OCI-LY1 (cell line): ENCODE measurements around the gene IGF2R.

ENCODE experiments used
- H2AFZ ChIP-seq: fragments of 200-600 bp; sonication (generic), shearing (Covaris generic); 2 replicates; pipeline ENCODE4 v1.6.0; 2014; ENCODE audit warnings: antibody characterized with exemption, mild to moderate bottlenecking, low read length
- H3F3A ChIP-seq: fragments of 200-600 bp; sonication (generic), shearing (Covaris generic); 2 replicates; pipeline ENCODE4 v1.6.0; 2014; ENCODE audit warnings: mild to moderate bottlenecking, antibody characterized with exemption, low read length, moderate library complexity; ENCODE audit not compliant: insufficient read depth
- H3K27ac ChIP-seq: fragments of 200-600 bp; sonication (generic); 2 replicates; pipeline ENCODE4 v1.5.1; 2014; ENCODE audit warnings: low read length, mixed run types, mild to moderate bottlenecking, low read depth; ENCODE audit not compliant: poor library complexity, severe bottlenecking
- H3K27me3 ChIP-seq: fragments of 200-600 bp; sonication (generic); 2 replicates; pipeline ENCODE4 v1.6.0; 2014; ENCODE audit warnings: antibody characterized with exemption, mild to moderate bottlenecking, low read length, moderate library complexity; ENCODE audit not compliant: insufficient read depth
- H3K36me3 ChIP-seq: fragments of 200-600 bp; sonication (generic); 2 replicates; pipeline ENCODE4 v1.6.1; 2014; ENCODE audit warnings: mild to moderate bottlenecking, antibody characterized with exemption, low read length, moderate library complexity, mixed read lengths; ENCODE audit not compliant: insufficient read depth
- H3K4me1 ChIP-seq: fragments of 200-600 bp; sonication (generic); 2 replicates; pipeline ENCODE4 v1.5.1; 2014; ENCODE audit warnings: mild to moderate bottlenecking, low read length, moderate library complexity; ENCODE audit not compliant: insufficient read depth, severe bottlenecking
- H3K4me2 ChIP-seq: fragments of 200-600 bp; sonication (generic), shearing (Covaris generic); 2 replicates; pipeline ENCODE4 v1.6.1; 2014; ENCODE audit warnings: low read length
- H3K4me3 ChIP-seq: fragments of 200-600 bp; sonication (generic); 2 replicates; pipeline ENCODE4 v1.5.1; 2014; ENCODE audit warnings: low read length, low read depth, mild to moderate bottlenecking, mixed read lengths; ENCODE audit not compliant: poor library complexity, severe bottlenecking
- H3K79me2 ChIP-seq: fragments of 200-600 bp; shearing (Covaris generic); 2 replicates; pipeline ENCODE4 v1.6.1; 2016; ENCODE audit warnings: mixed run types, low read length, mixed read lengths; ENCODE audit not compliant: insufficient read depth
- H3K9ac ChIP-seq: fragments of 200-600 bp; sonication (generic), shearing (Covaris generic); 2 replicates; pipeline ENCODE4 v1.6.1; 2014; ENCODE audit warnings: mild to moderate bottlenecking, low read length, mixed read lengths
- H3K9me2 ChIP-seq: fragments of 200-600 bp; sonication (generic), shearing (Covaris generic); 2 replicates; pipeline ENCODE4 v1.6.1; 2014; ENCODE audit warnings: low read depth, mild to moderate bottlenecking, low read length, mixed read lengths
- H3K9me3 ChIP-seq: fragments of 200-600 bp; shearing (Covaris generic); 2 replicates; pipeline ENCODE4 v1.6.1; 2014; ENCODE audit warnings: low read length, mixed read lengths
- H4K20me1 ChIP-seq: fragments of 200-600 bp; sonication (generic), shearing (Covaris generic); 2 replicates; pipeline ENCODE4 v1.6.0; 2016; ENCODE audit warnings: mild to moderate bottlenecking, low read length; ENCODE audit not compliant: insufficient read depth
- EZH2 ChIP-seq: fragments of 200-600 bp; sonication (generic), shearing (Covaris generic); IDR thresholded peaks from 2 replicates; pipeline ENCODE4 v1.8.0; 2017; ENCODE audit warnings: borderline replicate concordance, mixed run types, mild to moderate bottlenecking, antibody characterized with exemption, low read length, moderate library complexity, mixed read lengths
- TF ChIP-seq, protein P1 (sequence below): fragments of 200-600 bp; sonication (generic), shearing (Covaris generic); IDR thresholded peaks from 2 replicates; pipeline ENCODE4 v1.5.1; 2017; ENCODE audit warnings: mild to moderate bottlenecking, antibody characterized with exemption, low read length, moderate library complexity, mixed read lengths

Gene IGF2R

DNA sequence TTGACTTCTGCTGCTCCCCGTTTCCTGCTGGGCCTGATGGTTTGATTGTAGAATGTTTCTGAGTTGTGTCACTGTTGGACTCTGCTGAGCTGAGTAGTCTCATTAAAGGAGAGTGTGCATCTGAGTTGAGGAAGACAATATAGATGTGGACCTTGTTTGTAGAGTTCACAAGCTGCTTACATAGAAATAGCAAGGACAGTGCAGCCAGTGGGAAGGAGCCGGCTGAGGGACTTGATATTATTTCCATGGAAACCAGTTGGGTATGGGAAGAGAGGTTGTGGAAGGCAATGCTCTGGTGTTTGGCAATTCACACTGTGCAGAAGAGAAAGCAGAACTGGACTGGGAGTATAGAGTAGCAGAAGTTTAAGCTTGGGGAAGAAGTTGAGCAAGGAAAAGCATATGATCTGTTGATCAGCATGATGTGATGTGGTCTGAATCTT, 14.8 kb downstream of the IGF2R start:
- Histone ChIP-seq H4K20me1 (no peaks in the 10 kb centered on the region), H3K9ac (no peak overlapping the region), H3K36me3 (no peaks in the 10 kb centered on the region), H3F3A (no peaks in the 10 kb centered on the region), H3K79me2 (peaks cover 7% of the 10 kb centered on the region; the same call in 1 of the 2 replicates), H3K27me3 (no peaks in the 10 kb centered on the region), H2AFZ (no peak overlapping the region), H3K4me1 (peaks cover 33% of the 10 kb centered on the region), H3K9me3 (0 out of 2 replicates have a peak, but pooled peaks cover 2% of the 10 kb centered on the region), H3K9me2 (no peaks in the 10 kb centered on the region), H3K27ac (no peak overlapping the region), H3K4me3 (no peak overlapping the region), H3K4me2 (no peak overlapping the region)
- TF ChIP-seq, protein P1, sequence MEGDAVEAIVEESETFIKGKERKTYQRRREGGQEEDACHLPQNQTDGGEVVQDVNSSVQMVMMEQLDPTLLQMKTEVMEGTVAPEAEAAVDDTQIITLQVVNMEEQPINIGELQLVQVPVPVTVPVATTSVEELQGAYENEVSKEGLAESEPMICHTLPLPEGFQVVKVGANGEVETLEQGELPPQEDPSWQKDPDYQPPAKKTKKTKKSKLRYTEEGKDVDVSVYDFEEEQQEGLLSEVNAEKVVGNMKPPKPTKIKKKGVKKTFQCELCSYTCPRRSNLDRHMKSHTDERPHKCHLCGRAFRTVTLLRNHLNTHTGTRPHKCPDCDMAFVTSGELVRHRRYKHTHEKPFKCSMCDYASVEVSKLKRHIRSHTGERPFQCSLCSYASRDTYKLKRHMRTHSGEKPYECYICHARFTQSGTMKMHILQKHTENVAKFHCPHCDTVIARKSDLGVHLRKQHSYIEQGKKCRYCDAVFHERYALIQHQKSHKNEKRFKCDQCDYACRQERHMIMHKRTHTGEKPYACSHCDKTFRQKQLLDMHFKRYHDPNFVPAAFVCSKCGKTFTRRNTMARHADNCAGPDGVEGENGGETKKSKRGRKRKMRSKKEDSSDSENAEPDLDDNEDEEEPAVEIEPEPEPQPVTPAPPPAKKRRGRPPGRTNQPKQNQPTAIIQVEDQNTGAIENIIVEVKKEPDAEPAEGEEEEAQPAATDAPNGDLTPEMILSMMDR: no peak
- no peak for TF ChIP-seq EZH2

DNA sequence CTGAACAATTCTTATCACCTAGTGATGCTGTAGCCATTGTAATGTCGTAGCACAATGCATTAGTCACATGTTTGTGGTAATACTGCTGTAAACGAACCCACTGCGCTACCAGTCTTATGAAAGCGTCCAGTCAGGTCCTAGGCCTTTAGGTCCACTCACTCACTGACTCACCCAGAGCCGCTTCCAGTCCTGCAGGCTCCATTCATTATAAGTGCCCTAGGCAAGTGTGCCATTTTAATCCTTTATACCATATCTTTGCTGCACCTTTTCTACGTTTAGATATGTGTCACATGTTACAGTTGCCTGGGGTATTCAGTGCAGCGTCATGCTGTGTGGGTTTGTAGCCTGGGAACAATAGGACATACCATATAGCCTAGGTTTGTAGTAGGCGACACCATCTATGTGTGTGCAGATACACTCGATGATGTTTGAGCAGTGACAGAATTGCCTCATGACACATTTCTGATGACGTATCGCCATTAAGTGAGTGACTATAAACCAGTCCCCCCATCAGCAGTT, 15.4 kb downstream of the IGF2R start:
- peaks cover 28% of the 10 kb centered on the region for H3K4me1 ChIP-seq
- 0 out of 2 replicates have a peak, but pooled peaks cover 2% of the 10 kb centered on the region for H3K9me3 ChIP-seq
- no peaks in the 10 kb centered on the region for H3K36me3 ChIP-seq
- no peaks in the 10 kb centered on the region for H3F3A ChIP-seq
- no peak overlapping the region for H3K4me2 ChIP-seq
- TF ChIP-seq, protein P1: no peak
- no peak overlapping the region for H2AFZ ChIP-seq
- H3K9ac ChIP-seq: no peak overlapping the region
- no peak overlapping the region for H3K4me3 ChIP-seq
- H3K9me2 ChIP-seq: no peaks in the 10 kb centered on the region
- H4K20me1 ChIP-seq: no peaks in the 10 kb centered on the region
- no peak overlapping the region for H3K27ac ChIP-seq
- H3K79me2 ChIP-seq: peaks cover 7% of the 10 kb centered on the region; the same call in 1 of the 2 replicates
- H3K27me3 ChIP-seq: no peaks in the 10 kb centered on the region

DNA sequence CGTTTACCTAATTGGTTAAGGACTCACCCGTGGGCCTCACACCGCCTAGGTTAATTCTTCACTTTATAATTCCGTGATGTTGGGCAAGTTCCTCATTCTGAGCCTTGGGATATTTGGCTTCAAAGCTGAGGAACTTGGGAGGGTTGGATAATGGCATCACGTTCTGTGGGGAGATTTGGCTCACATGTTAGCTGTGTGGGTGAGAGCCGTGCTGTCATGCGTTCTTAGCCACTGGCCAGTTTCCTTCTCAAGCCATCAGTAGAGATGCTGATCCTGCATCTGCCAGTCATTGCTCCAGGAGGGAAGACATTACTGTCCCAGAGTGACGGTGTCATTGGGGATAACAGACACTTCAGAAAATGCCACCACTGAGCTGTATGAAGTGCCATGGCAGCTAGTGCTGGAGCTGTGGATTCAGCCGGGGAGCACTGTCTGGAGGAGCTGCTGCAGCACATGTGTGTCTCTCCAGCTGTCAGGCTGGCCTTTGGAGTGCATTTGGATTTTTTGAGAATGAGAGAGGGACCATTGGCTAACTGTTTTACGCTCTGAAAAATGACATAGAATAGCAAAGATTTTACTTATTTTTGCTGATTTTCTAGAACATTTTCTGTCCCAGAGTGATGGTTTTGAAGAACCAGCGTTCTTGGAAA, 16.5 kb downstream of the IGF2R start:
- TF ChIP-seq, protein P1: no peak
- TF ChIP-seq EZH2: no peak
- peaks cover 26% of the 10 kb centered on the region for H3K4me1 ChIP-seq
- H3K9me2 ChIP-seq: no peaks in the 10 kb centered on the region
- no peak overlapping the region for H3K9ac ChIP-seq
- H3K4me2 ChIP-seq: no peak overlapping the region
- no peaks in the 10 kb centered on the region for H4K20me1 ChIP-seq
- H3K27ac ChIP-seq: no peak overlapping the region
- H3K9me3 ChIP-seq: 0 out of 2 replicates have a peak, but pooled peaks cover 2% of the 10 kb centered on the region
- peaks cover 7% of the 10 kb centered on the region; the same call in 1 of the 2 replicates for H3K79me2 ChIP-seq
- H3K36me3 ChIP-seq: no peaks in the 10 kb centered on the region
- H3F3A ChIP-seq: no peaks in the 10 kb centered on the region
- no peaks in the 10 kb centered on the region for H3K27me3 ChIP-seq
- H3K4me3 ChIP-seq: no peak overlapping the region
- no peak overlapping the region for H2AFZ ChIP-seq
